Brain microvascular endothelial cell (primary cell): ENCODE data around the gene SDK1.
"Not testable (repeated sequence)": the region's sequence is repeated elsewhere in the genome, so short reads cannot be mapped to it uniquely, and the experiment has no call there.

Experiments used
- DNase-seq: peaks from one replicate; pipeline ENCODE4 v3.0.0-alpha.2; 2020
- H3K27ac ChIP-seq: fragments of 250-450 bp; sonication (Bioruptor Pico); 2 replicates; pipeline ENCODE4 v1.5.1; 2020; ENCODE audit warnings: mild to moderate bottlenecking, moderate library complexity
- H3K27me3 ChIP-seq: fragments of 250-450 bp; sonication (Bioruptor Pico); replicated peaks from 2 replicates; pipeline ENCODE4 v1.5.1; 2020; ENCODE audit warnings: mild to moderate bottlenecking
- H3K36me3 ChIP-seq: fragments of 250-450 bp; sonication (Bioruptor Pico); replicated peaks from 2 replicates; pipeline ENCODE4 v1.5.1; 2020; ENCODE audit warnings: mild to moderate bottlenecking
- H3K4me3 ChIP-seq: 2 replicates; pipeline ENCODE4 v1.5.1; 2011; ENCODE audit warnings: low read depth, mild to moderate bottlenecking, control low read depth, low read length, moderate library complexity
- CTCF ChIP-seq: IDR thresholded peaks from 2 replicates; pipeline ENCODE4 v1.5.1; 2011; ENCODE audit warnings: low read depth, mild to moderate bottlenecking, moderate library complexity, low read length, control low read depth, inconsistent platforms; ENCODE audit errors: missing control alignments
- in situ Hi-C: cut with HindIII; loops from 2 replicates; pipeline ENCODE4 v1.10.0; 2017; ENCODE audit warnings: low sequenced_read_pairs, low pct_ligation_motif_present

The SDK1 gene

GRCh38 chr7:3753868-3754267, 452.8 kb downstream of the SDK1 start:
- TF ChIP-seq CTCF: no peak
- DNase-seq: no peak
- H3K27me3 ChIP-seq: no peaks in the 10 kb centered on the region
- H3K36me3 ChIP-seq: no peaks in the 10 kb centered on the region
- no peak overlapping the region for H3K4me3 ChIP-seq
- in situ Hi-C loops: no loop called here
- no peak overlapping the region for H3K27ac ChIP-seq

GRCh38 chr7:3754493-3755341, 453.7 kb downstream of the SDK1 start:
- peak overlapping the region; percentile 33 for H3K4me3 ChIP-seq

GRCh38 chr7:3755778-3756453, 454.9 kb downstream of the SDK1 start:
- DNase-seq, H3K27ac ChIP-seq, H3K4me3 ChIP-seq, H3K27me3 ChIP-seq, in situ Hi-C loops, H3K36me3 ChIP-seq: not testable (repeated sequence)

More at GRCh38 chr7:3754493-3755341, 453.7 kb downstream of the SDK1 start:
- Histone ChIP-seq H3K27me3 (no peaks in the 10 kb centered on the region), H3K27ac (no peak overlapping the region), H3K36me3 (no peaks in the 10 kb centered on the region)
- DNase-seq: peak; percentile 20
- in situ Hi-C loops: no loop called here
- TF ChIP-seq CTCF: no peak

GRCh38 chr7:3757059-3757458, 456.0 kb downstream of the SDK1 start:
- Histone ChIP-seq H3K36me3 (no peaks in the 10 kb centered on the region), H3K4me3 (no peak overlapping the region)
- no peak for DNase-seq

GRCh38 chr7:3760651-3761050, 459.6 kb downstream of the SDK1 start:
- no peak for DNase-seq
- no peak for TF ChIP-seq CTCF
- Histone ChIP-seq H3K27me3 (no peaks in the 10 kb centered on the region), H3K27ac (peak overlapping the region; percentile 87), H3K4me3 (no peak overlapping the region), H3K36me3 (no peaks in the 10 kb centered on the region)
- in situ Hi-C loops: no loop called here

More at GRCh38 chr7:3757059-3757458, 456.0 kb downstream of the SDK1 start:
- Histone ChIP-seq H3K27ac (no peak overlapping the region), H3K27me3 (no peaks in the 10 kb centered on the region)
- in situ Hi-C loops: no loop called here
- TF ChIP-seq CTCF: no peak

GRCh38 chr7:3762146-3762831, 461.2 kb downstream of the SDK1 start:
- Histone ChIP-seq H3K27ac (peak overlapping the region; percentile 87), H3K27me3 (no peaks in the 10 kb centered on the region), H3K4me3 (no peak overlapping the region), H3K36me3 (no peaks in the 10 kb centered on the region)
- peak; percentile 29 for TF ChIP-seq CTCF
- DNase-seq: no peak
- in situ Hi-C loops: no loop called here
